H1 (cell line): ENCODE results near the gene SLC25A3. TPM values are rescaled to one million over a fixed set of nuclear protein-coding genes. Genes with fewer than 3 reads are reported as not detected.

ENCODE experiments used
- CTBP2 ChIP-seq: IDR thresholded peaks from 2 replicates; pipeline ENCODE4 v1.7.0; 2011; ENCODE audit warnings: borderline replicate concordance, mild to moderate bottlenecking, moderate library complexity, mixed read lengths, low read length; ENCODE audit not compliant: insufficient read depth, insufficient read length
- SP4 ChIP-seq: IDR thresholded peaks from 2 replicates; pipeline ENCODE4 v1.6.1; 2012; ENCODE audit warnings: low read length, inconsistent platforms
- SUZ12 ChIP-seq: fragments of 200-600 bp; sonication (generic); IDR thresholded peaks from 2 replicates; pipeline ENCODE4 v1.6.1; 2012; ENCODE audit warnings: mild to moderate bottlenecking, inconsistent platforms, low read length, moderate library complexity, mixed read lengths
- polyA plus RNA-seq, 7 experiments: library from polyadenylated mRNA; depleted of rRNA in 3 of 7; stranded (reverse) in 5 of 7; unstranded in 2 of 7; fragments of >200 nt in 5 of 7; fragments of 200-250 nt in 2 of 7; gene quantifications; 1 replicate in 5 of 7; 2 replicates in 1 of 7; 4 replicates in 1 of 7; pipeline versions ENCODE4 v1.2.1 to v1.2.3, GENCODE V29; 2011 to 2013; ENCODE audit warnings: missing spikeins in 2 of 7, mixed read lengths in 2 of 7
- total RNA-seq: library from RNA; stranded (reverse); fragmentation: NEBNext Ultra II Directional; extraction: Animal tissue kit (Norgen Biotek cat#: 25700); gene quantifications from 2 replicates; pipeline ENCODE4 v1.2.1, GENCODE V29; 2021

SLC25A3 gene
- total and polyA plus RNA-seq, 2 of the 8 experiments (the other 6 are each of a cell fraction or from before 2014, with no cell fraction given) = 702 to 709 TPM

GRCh38 chr12:98544751-98545150 lies 48.7 kb upstream of the SLC25A3 start (continued):
- TF ChIP-seq SUZ12 (no peak), SP4 (no peak), CTBP2 (no peak)
- TF ChIP-seq, all 59 proteins: peak for 0
